Loucy (cell line): ENCODE data around the gene COX10.

Source experiments
- H2AFZ ChIP-seq: fragments of 200-600 bp; sonication (generic); 2 replicates; pipeline ENCODE4 v1.6.0; 2016; ENCODE audit warnings: antibody characterized with exemption, mild to moderate bottlenecking, low read length, moderate library complexity
- H3F3A ChIP-seq: fragments of 200-600 bp; 2 replicates; pipeline ENCODE4 v1.6.0; 2016; ENCODE audit warnings: antibody characterized with exemption, low read depth, mild to moderate bottlenecking
- H3K27me3 ChIP-seq: fragments of 200-600 bp; sonication (generic); 2 replicates; pipeline ENCODE4 v1.6.1; 2014; ENCODE audit warnings: low read length, mild to moderate bottlenecking; ENCODE audit not compliant: insufficient read depth, poor library complexity, severe bottlenecking
- H3K36me3 ChIP-seq: fragments of 200-600 bp; sonication (generic); 2 replicates; pipeline ENCODE4 v1.6.1; 2016; ENCODE audit warnings: low read length; ENCODE audit not compliant: insufficient read depth
- H3K4me1 ChIP-seq: fragments of 200-600 bp; sonication (generic); 2 replicates; pipeline ENCODE4 v1.5.1; 2014; ENCODE audit warnings: low read length, mild to moderate bottlenecking; ENCODE audit not compliant: insufficient read depth, poor library complexity, severe bottlenecking
- H3K4me2 ChIP-seq: fragments of 200-600 bp; sonication (generic); 2 replicates; pipeline ENCODE4 v1.6.0; 2014; ENCODE audit warnings: antibody characterized with exemption, low read length, low read depth, mild to moderate bottlenecking; ENCODE audit not compliant: poor library complexity, severe bottlenecking
- H3K4me3 ChIP-seq: fragments of 200-600 bp; sonication (generic); 2 replicates; pipeline ENCODE4 v1.5.1; 2014; ENCODE audit warnings: low read length, mild to moderate bottlenecking, mixed read lengths; ENCODE audit not compliant: poor library complexity, severe bottlenecking
- H3K79me2 ChIP-seq: fragments of 200-600 bp; sonication (generic); 2 replicates; pipeline ENCODE4 v1.6.1; 2014; ENCODE audit warnings: low read length; ENCODE audit not compliant: insufficient read depth
- H3K9ac ChIP-seq: fragments of 200-600 bp; sonication (generic); 2 replicates; pipeline ENCODE4 v1.6.0; 2014; ENCODE audit warnings: mild to moderate bottlenecking, low read depth, low read length, moderate library complexity; ENCODE audit not compliant: poor library complexity, severe bottlenecking
- H3K9me2 ChIP-seq: fragments of 200-600 bp; sonication (generic); replicated peaks from 2 replicates; pipeline ENCODE4 v1.6.1; 2016; ENCODE audit warnings: low read depth, low read length, mixed read lengths
- H3K9me3 ChIP-seq: fragments of 200-600 bp; sonication (generic); 2 replicates; pipeline ENCODE4 v1.6.1; 2014; ENCODE audit warnings: mild to moderate bottlenecking, antibody characterized with exemption, low read length, low read depth; ENCODE audit not compliant: insufficient read depth
- H4K20me1 ChIP-seq: fragments of 200-600 bp; sonication (generic); 2 replicates; pipeline ENCODE4 v1.6.0; 2014; ENCODE audit warnings: antibody characterized with exemption, low read length, mild to moderate bottlenecking; ENCODE audit not compliant: insufficient read depth, poor library complexity, severe bottlenecking
- CTCF ChIP-seq: fragments of 200-600 bp; sonication (generic); conservative IDR thresholded peaks from 2 replicates; pipeline ENCODE4 v1.5.1; 2014; ENCODE audit warnings: mild to moderate bottlenecking, antibody characterized with exemption, low read length
- EZH2phosphoT487 ChIP-seq: fragments of 200-600 bp; IDR thresholded peaks from 2 replicates; pipeline ENCODE4 v1.6.1; 2018; ENCODE audit warnings: antibody characterized with exemption, mild to moderate bottlenecking, moderate library complexity, borderline replicate concordance

Gene COX10

DNA sequence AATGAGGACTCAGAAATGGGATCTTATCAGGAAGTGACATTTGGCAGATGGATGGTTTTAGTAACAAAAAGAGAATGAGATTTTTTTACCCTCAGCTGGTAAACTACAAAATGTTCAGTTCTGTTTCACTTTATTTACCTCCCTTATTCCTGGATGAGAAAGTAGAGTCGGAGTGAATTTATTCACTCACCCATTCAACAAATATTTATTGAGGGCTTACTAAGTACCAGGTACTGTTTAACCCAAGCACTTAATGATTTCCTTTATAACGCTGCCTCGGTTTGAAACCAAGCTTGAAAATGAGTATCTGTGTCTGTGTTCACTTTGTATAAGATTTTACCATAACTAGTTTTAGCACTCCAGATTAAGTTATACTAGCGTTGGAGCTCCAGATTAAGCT lies 129.3 kb downstream of the COX10 start:
- no peak for TF ChIP-seq CTCF
- H4K20me1 ChIP-seq, result peaks cover 62% of the 10 kb centered on the region

GRCh38 chr17:14199601-14200000 lies 130.3 kb downstream of the COX10 start:
- no peak overlapping the region for H3K4me3 ChIP-seq
- H3K9me3 ChIP-seq, result no peaks in the 10 kb centered on the region
- H3K27me3 ChIP-seq, result peaks cover 47% of the 10 kb centered on the region
- peaks cover 68% of the 10 kb centered on the region for H4K20me1 ChIP-seq
- H3K9me2 ChIP-seq, result no peaks in the 10 kb centered on the region
- H3F3A ChIP-seq, result no peaks in the 10 kb centered on the region
- no peaks in the 10 kb centered on the region for H3K36me3 ChIP-seq
- no peaks in the 10 kb centered on the region for H3K4me1 ChIP-seq
- no peak overlapping the region for H3K4me2 ChIP-seq
- no peak overlapping the region for H3K9ac ChIP-seq
- TF ChIP-seq EZH2phosphoT487 (no peak), CTCF (no peak)
- no peaks in the 10 kb centered on the region for H3K79me2 ChIP-seq
- H2AFZ ChIP-seq, result no peak overlapping the region

More for the DNA sequence above, 129.3 kb downstream of the COX10 start:
- Histone ChIP-seq H3K36me3 (no peaks in the 10 kb centered on the region), H3F3A (no peaks in the 10 kb centered on the region), H3K4me3 (no peak overlapping the region), H3K9me3 (no peaks in the 10 kb centered on the region), H3K4me1 (no peaks in the 10 kb centered on the region), H2AFZ (no peak overlapping the region), H3K27me3 (peaks cover 41% of the 10 kb centered on the region), H3K4me2 (no peak overlapping the region), H3K79me2 (no peaks in the 10 kb centered on the region), H3K9ac (no peak overlapping the region), H3K9me2 (no peaks in the 10 kb centered on the region)

GRCh38 chr17:14200354-14200753 lies 131.1 kb downstream of the COX10 start:
- Histone ChIP-seq H3K79me2 (no peaks in the 10 kb centered on the region), H3K9ac (no peak overlapping the region), H3K4me3 (no peak overlapping the region), H3K4me1 (no peaks in the 10 kb centered on the region), H3K36me3 (no peaks in the 10 kb centered on the region), H3K4me2 (no peak overlapping the region), H3K9me2 (no peaks in the 10 kb centered on the region), H2AFZ (no peak overlapping the region), H3K9me3 (no peaks in the 10 kb centered on the region), H3F3A (no peaks in the 10 kb centered on the region), H3K27me3 (peaks cover 47% of the 10 kb centered on the region), H4K20me1 (peaks cover 63% of the 10 kb centered on the region)
- TF ChIP-seq EZH2phosphoT487 (no peak), CTCF (no peak)
